ENCODE measurements around the gene TMEM174.

DNA sequence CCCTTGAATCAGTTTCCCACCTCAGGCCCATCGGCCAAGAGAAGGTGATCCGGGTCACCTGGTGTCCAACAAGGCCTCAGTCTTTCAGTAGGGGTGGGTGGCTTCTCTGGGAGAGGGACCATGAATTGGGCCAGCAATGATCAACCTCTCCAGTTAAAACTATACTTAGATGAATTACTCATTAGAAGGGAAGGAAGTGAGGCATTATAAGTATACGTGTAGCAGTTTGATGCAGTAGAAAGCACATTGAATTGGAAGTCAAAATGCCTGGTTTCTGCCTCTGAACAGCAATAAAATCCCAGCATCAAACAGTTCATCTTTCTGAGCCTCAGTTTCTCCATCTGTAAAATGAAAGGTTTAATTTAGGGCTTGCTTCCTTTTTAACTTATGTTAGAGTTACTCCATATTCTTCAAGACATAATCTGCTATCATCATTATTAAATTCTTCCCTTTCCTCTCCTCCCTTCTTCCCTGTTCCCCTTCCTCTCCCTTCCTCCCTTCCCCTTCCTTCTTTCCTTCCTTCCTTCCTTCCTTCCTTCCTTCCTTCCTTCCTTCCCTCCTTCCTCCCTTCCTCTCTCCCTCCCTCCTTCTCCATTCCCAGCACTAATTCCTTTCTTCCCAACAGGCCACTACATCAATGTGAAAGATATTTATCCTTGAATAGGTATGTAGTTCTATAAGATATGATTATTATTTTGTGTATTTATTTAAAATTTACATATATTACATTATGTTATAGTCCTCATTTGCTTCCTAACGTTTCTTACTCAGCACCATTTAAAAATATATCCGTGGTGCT, 18.6 kb upstream of the TMEM174 start:
- TF ChIP-seq, protein P1, sequence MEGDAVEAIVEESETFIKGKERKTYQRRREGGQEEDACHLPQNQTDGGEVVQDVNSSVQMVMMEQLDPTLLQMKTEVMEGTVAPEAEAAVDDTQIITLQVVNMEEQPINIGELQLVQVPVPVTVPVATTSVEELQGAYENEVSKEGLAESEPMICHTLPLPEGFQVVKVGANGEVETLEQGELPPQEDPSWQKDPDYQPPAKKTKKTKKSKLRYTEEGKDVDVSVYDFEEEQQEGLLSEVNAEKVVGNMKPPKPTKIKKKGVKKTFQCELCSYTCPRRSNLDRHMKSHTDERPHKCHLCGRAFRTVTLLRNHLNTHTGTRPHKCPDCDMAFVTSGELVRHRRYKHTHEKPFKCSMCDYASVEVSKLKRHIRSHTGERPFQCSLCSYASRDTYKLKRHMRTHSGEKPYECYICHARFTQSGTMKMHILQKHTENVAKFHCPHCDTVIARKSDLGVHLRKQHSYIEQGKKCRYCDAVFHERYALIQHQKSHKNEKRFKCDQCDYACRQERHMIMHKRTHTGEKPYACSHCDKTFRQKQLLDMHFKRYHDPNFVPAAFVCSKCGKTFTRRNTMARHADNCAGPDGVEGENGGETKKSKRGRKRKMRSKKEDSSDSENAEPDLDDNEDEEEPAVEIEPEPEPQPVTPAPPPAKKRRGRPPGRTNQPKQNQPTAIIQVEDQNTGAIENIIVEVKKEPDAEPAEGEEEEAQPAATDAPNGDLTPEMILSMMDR (IDR thresholded peaks at IDR 0.05): no peak
- no peak for TF ChIP-seq POLR2A (IDR thresholded peaks at IDR 0.05)
